HG02678 (cell line): ENCODE data around the gene TAF4B.
"Not testable (repeated sequence)": the region's sequence is repeated elsewhere in the genome, so short reads cannot be mapped to it uniquely, and the experiment has no call there.

Experiments
- ATAC-seq: cut with Tn5 transposase; IDR thresholded peaks from one replicate; pipeline ENCODE4 v1.9.1; 2021; ENCODE audit warnings: mild to moderate bottlenecking, moderate library complexity; ENCODE audit not compliant: unreplicated experiment

Gene TAF4B

GRCh38 chr18:26370037-26370436 is 143.8 kb downstream of the TAF4B start:
- ATAC-seq: no peak

GRCh38 chr18:26376105-26376504 is 149.9 kb downstream of the TAF4B start:
- ATAC-seq: no peak

- ATAC-seq: no peak
These were observed 152.5 kb downstream of the TAF4B start for GRCh38 chr18:26378701-26379100.

- ATAC-seq: not testable (repeated sequence)
These were observed 155.3 kb downstream of the TAF4B start for GRCh38 chr18:26381555-26381954.

GRCh38 chr18:26383454-26384270 is 157.4 kb downstream of the TAF4B start:
- peak; percentile 66 for ATAC-seq

- ATAC-seq: no peak
These were observed 159.8 kb downstream of the TAF4B start for GRCh38 chr18:26386002-26386401.

- ATAC-seq: no peak
These were observed 160.2 kb downstream of the TAF4B start for GRCh38 chr18:26386441-26386840.

- no peak for ATAC-seq
These were observed 167.9 kb downstream of the TAF4B start for GRCh38 chr18:26394047-26394654.

- peak; percentile 68 for ATAC-seq
These were observed 170.8 kb downstream of the TAF4B start for GRCh38 chr18:26397019-26397418.

- no peak for ATAC-seq
These were observed 177.2 kb downstream of the TAF4B start for GRCh38 chr18:26403491-26403890.

- peak; percentile 86 for ATAC-seq
These were observed 179.1 kb downstream of the TAF4B start for GRCh38 chr18:26405190-26405801.

- ATAC-seq: no peak
These were observed 180.1 kb downstream of the TAF4B start for GRCh38 chr18:26406324-26406723.

GRCh38 chr18:26406854-26407517 is 180.7 kb downstream of the TAF4B start:
- ATAC-seq: no peak

- ATAC-seq: no peak
These were observed 181.7 kb downstream of the TAF4B start for GRCh38 chr18:26407736-26408601.

GRCh38 chr18:26409091-26409490 is 182.8 kb downstream of the TAF4B start:
- no peak for ATAC-seq

- ATAC-seq: no peak
These were observed 188.7 kb downstream of the TAF4B start for GRCh38 chr18:26414901-26415440.

GRCh38 chr18:26415631-26416030 is 189.4 kb downstream of the TAF4B start:
- no peak for ATAC-seq

GRCh38 chr18:26416652-26417150 is 190.5 kb downstream of the TAF4B start:
- no peak for ATAC-seq

GRCh38 chr18:26417190-26417589 is 190.9 kb downstream of the TAF4B start:
- ATAC-seq: no peak

- ATAC-seq: no peak
These were observed 192.0 kb downstream of the TAF4B start for GRCh38 chr18:26418225-26418624.
